Anterior cingulate cortex (tissue), 58 donors: ENCODE results near the gene KCNK7.
A peak's percentile ranks its signal among the peaks of the same experiment; 100 is the strongest.

Experiments
- DNase-seq, 58 donors: peaks; one replicate each; lab custom pipeline; 2025; lab: John Stamatoyannopoulos, UW

KCNK7 gene

DNA sequence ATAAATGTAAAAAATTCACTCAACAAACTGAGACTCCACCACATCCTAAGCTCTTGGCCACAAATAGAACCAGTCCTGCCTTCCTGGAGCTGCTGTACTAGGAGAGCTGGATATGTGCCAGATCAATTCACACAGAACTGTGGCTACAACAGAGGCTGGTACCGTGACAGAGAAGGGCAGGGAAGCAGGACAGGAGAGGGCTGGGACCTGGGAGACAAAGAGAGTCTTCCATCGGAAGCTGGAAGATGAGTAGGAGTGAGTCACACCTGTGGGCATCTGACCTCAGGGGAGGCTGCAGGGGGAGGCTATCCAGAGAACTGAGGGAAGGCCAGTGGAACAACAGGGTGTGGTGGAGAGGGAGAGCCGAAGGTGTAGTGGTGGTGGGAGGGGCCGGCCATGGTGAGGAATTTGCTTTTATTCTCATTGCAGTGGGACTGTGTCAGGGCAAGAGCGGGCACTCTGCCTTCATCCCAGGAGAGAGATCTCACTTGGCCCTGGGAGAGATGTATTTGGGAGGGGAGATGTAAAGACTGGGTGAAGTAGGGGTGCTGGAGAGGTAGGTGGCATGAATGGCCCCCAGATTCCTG lies 35.6 kb downstream of the KCNK7 start:
- peak in 7 of 58 donors; percentile 20 to 40 (median 33) for DNase-seq

DNA sequence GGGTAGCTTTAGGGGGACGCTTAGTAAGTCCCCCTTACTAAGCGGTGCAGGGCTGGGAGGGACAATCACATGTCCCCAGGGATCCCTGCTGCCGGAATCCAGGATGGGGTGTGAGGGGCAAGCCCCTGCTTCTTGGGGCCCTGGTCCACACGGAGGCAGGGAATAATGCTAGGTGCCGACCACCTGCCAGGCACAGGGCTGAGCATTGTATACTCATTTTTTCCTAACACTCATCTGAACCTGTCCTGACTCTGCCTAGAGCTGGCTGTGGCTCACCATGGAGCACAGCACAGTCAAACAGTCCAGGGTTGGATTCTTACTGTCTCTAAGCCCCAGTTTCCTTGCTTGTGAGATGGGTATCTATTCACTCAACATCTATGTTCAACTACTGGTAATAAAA lies 36.1 kb downstream of the KCNK7 start:
- peak in 1 of 58 donors; percentile 51 for DNase-seq

DNA sequence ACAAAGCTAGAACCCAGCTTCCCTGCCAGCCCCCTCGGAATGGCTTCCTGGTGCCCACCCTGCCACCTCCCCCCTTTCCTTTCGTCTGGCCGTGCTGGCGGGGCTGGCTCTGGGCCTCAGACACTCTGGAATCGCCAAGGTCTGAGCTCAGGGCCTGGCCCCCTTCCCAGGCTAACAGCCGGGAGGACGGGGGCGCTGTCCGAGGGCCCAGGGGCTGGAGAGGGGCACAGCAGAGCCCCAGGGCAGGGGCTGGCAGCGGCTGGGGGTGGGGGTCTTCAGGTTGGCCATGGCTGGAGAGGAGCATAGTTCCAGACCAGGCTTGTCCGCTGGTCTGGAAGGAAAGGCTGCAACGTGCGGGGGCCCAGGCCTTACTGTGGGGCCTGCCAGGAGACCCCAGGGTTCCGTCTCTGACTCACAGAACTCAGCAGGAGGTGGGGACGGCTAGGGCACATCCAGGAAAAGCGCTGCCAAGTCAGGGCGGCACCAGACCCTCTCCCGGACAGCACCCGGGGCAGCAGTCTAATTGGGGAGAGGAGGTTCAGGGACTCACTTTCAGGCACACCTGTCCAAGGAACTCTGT lies 36.6 kb downstream of the KCNK7 start:
- peak in 48 of 58 donors; percentile 26 to 79 (median 60) for DNase-seq

DNA sequence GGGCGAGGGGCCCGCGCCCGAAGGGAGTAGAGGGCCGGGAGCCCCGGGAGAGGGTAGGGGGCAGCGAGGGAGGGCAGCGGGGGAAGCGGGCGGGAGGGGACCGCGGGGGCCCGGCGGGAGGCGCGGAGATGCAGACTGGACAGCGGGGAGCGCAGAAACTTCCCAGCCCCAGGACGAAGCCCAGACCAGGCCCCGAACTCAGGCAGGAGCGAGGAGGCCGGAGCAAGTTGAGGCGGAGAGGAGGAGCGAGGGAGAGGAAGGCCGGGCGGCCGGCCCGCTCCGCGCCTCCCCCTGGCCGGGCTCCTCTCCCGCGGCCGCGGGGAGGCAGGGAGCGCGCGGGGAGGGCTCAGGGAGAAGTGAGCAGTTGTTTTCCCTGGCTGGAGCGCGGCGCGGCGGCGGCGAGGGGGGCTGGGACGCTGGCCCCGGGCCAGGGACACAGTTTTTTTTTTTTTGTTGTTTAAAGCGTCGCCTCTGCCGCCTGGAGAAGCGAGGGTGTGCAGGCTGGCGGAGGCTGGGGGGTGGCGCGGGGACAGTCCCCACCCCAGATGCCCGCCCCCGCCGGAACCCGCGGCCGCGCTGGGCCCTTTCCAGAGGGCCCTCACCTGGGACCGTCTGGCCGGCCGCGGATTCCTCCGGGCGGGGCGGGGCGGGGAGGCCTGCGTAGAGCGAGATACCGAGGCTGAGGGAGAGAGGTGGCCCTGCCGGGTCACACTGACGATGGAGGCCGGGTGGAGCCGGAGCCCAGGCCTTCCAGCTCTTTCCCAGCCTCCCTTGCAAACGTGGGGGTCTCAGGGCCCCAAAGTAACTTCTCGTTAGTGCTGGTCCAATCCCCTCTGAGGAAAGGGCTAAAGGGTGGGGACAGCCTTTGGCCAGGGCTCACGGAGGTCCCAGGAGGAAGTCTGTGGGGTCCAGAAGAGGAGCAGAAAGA lies 37.3 kb downstream of the KCNK7 start, which contains the start of gene LTBP3:
Gene LTBP3, minus strand, starts transcription at position 358 of the 928 bp plus-strand sequence. CDS start 400 bp downstream, outside the sequence.
- DNase-seq: peak in 57 of 58 donors; percentile 16 to 89 (median 78)

DNA sequence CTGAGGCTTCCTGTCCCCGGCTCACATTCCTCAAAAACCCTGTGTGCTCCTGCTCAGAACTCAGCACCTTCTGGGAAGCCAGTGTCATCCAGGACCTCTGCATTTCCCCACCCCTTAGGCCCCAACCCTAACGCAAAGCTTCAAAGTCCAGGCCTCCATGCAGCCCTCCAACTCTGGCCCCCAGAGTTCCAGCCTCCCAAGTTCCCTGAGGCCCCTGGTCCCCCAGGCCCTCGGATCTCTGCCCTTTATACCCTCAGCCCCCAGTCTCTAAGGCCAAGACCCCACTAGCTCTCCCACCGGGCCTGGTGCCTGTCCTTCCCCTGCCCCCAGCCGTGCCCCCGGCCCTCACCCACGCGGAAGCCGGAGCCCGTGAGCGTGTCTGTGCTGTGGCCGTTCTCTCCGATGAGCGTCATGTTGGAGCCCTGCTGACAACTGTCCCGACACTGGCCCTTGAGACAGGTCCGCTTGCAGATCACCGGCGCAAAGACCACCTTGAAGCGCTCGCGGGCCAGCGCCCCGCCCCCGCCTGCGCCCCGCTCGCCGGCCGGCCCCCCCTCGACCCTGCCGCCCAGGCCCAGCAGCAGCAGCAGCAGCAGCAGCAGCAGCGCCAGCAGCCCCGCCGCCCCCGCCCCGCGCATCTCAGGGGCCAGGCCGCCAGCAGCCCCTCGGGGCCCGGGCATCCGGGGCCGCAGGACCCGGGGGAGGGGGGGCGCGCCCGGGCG lies 38.2 kb downstream of the KCNK7 start:
- peak in 16 of 58 donors; percentile 24 to 53 (median 39) for DNase-seq

DNA sequence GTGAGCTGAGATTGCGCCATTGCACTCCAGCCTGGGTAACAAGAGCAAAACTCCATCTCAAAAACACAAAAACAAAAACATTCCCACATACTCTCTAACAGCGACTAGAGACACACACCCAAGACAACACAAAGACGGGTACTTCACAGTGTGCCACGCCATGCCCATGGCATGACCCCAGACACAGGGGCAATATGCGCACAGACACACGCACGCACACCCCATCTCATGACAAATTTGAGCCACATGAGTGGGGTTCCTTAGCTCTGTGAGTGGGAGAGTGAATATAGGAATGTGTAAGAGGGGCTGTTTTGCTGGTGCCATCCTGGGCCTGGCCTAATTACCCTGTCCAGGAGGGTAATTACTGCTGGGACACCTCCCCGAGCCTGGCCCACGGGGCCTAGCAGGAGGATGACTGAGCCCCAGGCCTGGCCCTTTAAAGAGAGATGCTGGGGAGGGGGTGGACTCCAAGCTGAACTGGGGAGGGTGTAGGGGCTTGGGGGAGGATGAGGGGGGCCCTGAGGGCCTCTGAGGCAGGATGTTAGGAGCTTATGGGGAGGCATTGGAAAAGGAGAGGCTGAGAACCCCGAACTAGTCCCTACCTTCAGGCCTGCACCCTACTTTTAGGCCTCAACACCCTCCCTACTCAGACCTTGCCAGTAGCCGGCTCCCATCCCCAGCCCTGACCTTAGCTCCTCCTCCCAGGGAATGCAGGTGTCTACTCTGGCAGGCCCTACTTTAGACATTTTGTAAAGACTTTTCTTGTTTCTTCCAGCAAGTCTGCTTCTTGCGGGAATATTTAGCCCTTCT lies 38.9 kb downstream of the KCNK7 start:
- no peak for DNase-seq

DNA sequence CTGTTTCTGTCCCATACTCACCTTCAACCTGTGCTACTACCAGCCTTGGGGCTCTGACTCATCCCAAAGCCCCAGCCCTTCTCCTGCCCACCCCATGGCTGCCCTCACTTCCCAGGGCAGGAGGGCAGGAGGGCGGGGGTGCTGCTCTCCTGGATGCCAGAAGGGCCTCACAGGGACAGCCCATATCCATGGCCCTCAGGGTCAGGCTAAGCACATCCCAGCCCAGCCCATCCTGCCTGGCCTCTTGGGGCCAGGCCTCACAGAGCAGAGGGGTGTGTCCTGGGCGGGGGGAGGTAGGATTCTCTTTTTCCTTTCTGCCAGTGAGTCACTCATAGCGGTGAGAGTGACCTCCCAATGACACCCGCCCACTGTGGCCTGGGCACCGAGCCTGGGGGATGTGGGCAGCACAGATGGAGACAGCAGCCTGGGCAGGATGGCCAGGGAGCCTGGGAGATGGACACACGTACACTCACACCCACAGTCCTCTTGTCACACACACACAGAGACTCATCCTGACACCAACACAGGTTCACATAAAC lies 39.8 kb downstream of the KCNK7 start:
- DNase-seq: peak in 2 of 58 donors; percentile 10 to 43

DNA sequence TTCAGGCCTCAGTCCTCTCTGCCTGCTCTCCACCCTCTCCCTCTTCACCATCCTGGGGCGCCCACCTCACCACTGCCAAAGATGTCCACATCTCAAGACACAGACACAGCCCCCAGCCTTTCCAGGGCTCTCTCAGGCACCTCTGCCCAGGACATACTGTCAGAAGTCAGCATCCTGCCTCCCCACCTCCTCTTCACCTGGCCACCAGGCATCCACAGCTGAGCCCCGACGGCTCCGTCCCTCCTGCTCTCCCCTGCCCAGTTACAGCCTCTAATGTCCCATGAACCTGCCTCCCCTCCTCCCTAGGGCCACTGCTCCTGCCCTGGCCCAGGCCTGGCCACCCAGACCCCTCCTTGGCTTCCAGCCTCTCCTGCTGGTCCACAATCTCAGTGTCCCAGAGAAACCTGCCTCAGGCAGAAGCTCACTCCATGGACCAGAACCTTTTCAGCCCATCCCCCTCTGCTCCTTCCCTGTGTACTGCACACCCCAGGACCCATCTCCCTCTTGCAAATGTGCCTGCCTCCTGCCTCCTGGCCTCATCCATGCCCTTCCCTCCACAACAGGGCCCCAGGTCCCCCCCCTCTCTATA lies 40.7 kb downstream of the KCNK7 start:
- DNase-seq: no peak

DNA sequence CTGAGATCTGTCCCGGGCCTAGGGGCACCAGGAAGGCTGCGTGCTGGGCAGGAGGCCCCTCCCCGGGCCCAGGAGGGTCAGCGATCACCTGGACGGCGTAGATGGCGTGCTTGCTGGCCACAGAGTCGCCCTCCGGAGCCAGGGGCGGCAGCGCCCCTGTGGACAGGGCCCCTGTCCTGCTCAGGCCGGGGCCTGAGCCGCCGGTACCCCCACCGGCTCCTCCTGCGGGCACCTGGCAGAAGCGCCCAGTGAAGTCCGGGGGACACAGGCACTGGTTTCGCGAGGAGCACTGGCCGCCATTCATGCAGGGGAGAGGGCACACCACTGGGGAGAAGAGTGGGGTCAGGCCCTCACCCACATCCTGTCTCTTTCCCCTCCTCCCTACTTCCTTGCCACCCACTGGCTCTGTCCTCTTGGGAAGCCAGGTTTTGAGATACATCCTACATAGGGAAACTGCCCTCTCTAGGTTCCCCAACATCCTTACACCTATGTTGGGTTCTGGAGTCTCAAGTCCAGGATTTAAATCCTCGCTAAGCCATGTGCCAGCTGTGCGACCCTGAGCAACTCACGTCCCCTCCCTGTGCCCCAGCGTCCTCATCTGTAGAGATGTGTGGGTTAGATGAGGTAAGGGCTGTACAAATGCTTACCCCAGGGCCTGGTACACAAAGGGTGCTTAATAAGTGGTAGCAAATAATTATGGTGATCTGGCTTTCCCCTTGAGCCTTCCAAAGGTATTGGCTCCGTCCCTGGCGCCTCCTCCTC lies 41.4 kb downstream of the KCNK7 start:
- DNase-seq: no peak

DNA sequence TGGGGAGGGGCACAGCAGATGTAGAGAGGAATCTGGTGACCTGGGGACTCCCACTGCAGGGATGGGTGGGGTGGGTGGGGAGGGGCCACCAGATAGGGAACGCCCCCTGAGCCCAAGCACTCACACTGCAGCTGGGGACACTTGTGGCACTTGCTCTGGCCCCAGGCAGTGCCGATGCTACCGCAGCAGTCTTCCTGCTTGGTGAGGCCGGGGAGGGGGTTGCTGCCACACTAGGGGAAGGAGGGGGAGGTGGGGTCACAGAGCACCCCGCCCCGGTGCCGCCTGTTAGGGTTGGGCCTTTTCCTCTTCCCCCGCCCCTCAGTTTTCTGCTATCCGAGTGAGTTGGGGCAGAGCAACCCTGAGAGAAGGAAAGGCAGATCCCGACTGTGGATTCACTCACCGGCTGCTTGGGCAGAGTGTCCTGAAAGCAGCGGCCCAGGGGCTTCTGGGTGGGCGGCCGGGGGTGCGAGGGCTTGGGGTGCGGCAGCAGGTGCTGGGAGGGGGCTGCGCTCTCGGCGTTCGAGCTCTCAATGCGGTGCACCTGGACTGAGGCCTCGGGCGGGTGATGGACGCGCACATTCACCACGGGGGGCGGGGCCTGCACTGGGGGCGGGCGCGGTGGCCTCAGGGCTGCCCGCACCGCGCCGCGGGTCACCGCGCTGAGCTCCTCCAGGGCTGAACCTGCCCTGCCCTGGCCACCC lies 42.1 kb downstream of the KCNK7 start:
- no peak for DNase-seq

DNA sequence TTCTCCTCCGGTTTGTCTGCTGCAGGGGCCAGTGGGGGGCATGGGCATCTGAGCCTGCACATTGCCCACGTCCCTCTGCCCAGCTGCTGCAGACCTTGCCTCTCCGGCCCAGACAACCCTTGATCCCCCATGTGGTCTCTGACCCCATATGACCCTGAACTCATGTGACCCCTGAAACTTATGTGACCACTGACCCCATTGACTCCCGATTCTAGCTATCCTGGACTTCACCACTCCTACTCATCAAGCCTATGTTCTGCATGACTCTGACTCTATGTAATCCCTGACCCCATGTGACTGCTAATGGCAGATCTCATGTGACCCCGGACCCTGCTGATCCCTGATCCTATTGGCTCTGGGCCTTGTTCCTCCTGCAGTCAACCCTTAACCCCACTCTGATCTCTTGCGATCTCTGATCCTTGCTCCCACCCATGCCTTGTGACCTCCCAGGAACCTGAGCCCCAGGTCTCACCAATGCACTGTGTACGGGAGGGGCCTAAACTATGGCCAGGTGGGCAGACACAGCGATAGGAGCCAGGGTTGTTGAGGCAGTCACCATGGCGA lies 43.1 kb downstream of the KCNK7 start:
- DNase-seq: no peak

DNA sequence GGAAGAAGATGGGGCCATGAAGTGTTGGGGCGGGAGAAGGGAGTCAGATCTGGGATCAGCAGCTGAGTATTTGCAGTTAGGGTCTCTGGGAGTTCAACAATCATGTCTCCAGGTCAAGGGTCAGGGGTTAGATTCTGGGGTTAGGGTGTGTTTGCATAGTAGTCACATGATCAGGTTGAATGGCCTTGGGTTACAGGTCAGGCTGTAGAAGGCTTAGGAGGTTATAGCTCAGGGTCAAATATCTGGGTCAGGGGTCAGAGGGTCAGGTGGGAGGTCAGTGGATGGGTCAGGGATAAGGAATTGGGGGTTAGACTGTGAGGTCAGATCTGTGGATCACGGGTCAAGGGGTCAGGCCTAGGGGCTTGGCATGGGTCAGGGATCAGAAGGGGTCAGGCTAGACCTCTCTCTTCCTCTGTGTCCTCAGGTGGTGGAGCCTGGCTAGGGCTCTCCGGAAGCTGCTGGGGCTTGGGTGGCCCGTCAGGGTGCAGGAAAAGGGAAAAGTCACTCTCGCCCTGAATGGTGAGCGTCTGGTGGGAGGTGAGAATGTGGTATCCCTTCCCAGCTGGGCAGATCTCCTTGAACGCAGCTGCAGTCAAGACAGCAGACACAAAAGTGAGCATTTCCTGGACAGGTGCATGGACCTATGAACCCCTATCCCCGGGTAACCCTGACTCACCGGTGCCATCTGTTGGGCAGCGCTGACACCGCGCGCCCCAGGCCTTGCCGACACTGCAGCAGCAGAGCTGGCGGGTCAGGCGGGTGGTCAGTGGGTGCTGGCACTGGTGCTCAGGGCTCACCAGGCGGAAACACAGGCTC lies 43.8 kb downstream of the KCNK7 start:
- DNase-seq: peak in 4 of 58 donors; percentile 11 to 28 (median 26)

DNA sequence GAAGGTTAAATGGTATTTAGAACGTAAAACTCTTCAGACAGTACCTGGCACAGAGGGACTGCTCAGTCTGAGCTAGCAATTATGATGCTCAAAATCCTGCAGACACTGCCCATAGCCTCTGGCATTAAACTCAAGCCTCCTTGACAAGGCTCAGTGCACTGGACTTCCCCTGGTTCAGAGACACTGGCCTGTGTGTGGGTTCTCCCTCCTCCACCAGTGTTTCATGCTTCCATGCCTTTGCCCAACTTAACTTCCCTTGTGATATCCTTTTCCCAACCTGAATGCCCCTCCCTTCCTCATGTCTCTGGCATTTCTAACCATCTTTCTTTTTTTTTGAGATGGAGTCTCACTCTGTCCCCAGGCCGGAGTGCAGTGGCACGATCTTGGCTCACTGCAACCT lies 46.5 kb downstream of the KCNK7 start:
- no peak for DNase-seq

DNA sequence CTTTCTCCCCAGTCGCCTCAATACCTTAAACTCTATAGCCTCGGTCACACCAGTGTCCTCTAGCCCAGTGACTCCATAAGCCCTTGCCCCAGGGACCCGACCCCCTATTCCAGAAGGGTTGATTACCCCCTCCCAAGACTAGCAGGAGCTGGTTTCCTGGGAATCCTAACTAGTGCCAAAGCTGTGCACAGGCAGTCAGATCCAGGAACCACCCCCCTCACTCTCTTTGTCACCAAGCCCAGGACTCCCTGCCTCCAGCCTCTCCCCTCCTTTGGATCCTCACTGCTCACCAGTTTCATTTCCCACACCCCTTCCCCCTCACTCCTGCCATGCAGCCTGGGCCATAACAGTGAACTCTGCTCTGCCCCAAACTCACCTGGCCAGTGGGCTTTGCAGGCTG lies 47.2 kb downstream of the KCNK7 start:
- DNase-seq: no peak

DNA sequence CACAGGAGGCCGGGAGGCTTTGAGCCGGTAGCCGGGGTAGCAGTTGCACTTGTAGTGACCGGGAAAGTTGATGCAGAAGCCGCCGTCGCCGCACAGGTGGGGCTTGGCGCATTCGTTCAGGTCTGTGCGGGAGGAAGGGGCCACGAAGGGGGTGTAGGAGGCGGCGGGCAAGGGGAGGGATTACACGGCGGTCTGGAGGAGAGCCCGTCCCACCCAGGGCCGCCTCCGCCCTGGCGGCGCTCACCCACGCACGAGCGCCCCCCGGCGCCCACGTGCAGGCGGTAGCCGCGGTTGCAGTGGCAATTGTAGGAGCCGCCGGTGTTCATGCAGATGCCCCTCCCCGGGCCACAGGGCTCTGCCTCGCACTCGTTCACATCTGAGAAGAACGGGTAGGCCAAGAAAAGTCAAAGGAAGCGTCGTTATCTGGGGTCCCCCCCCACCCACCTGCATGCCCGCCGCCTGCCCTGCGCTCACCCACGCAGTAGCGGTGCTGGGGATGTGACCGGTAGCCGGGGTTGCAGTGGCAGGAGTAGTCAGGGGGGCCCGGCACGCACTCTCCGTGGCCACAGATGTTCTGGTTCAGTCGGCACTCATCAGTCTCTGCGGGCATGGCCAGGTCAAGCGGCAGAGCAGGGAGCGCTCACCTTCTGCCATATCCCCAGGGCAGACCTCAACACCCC lies 48.0 kb downstream of the KCNK7 start:
- DNase-seq: no peak
